Inferior parietal cortex (tissue), 1 donor: ENCODE data around the gene CA11.
A peak's percentile ranks its signal among the peaks of the same experiment; 100 is the strongest.
"Not testable (repeated sequence)": the region's sequence is repeated elsewhere in the genome, so short reads cannot be mapped to it uniquely, and the experiment has no call there.

ENCODE experiments used
- DNase-seq: peaks from one replicate; pipeline ENCODE4 v3.0.0-alpha.2; 2016; ENCODE audit errors: extremely low spot score

The CA11 gene

DNA sequence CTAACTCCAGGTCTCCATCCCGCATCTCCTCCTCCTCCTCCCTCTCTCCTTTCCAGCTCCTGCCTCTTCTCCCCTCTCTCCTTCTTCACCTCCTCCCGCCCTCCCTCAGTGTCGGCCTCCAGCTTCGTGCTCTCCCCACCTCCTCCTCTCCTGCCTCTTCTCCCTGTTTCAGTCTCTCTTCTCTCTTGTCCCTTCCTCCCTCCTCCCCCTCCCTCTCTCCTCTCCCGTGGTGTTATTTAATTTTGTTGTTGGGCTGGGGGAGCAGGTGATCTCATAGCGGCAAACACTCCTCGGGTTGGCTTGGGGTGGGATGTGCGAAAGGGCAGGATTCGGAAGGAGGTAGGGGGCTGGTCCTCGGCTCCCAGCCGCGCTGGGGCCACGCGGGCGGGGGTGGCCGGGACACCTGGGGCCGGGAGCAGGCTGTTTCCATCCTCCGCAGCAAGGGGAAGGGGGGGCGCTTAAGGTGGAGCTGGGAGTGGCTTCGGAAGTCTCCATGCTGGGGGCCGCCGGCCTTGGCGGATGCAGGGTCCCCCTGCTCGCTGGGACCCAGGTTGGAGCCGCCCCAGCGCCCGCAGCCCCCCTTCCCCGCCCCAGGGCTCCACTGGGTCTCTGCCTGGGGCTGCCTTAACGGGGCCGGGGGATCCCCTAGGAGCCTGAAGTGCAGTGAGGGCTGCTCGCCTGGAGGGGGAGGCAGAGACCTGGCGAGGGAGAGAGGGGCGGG, at the start of gene CA11:
Gene CA11, minus strand, starts transcription at position 187 of the 721 bp plus-strand sequence. CDS start 555 bp downstream, outside the sequence.
- DNase-seq = peak; percentile 87

DNA sequence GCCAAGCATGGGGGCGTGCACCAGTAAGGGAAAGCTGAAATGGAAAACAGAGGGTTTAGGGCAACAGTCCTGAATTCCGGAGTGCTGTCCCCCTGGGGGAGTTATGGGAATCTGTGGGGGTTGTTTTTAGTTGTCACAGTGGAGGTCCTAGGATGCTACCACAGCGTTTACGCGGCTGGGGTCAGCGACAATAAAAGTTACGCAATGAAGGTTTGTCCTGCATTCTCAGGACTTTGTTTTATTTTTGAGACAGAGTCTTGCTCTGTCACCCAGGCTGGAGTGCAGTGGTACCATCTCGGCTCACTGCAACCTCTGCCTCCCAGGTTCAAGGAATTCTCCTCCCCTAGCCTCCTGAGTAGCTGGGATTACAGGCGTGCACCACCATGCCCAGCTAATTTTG, 47.6 kb upstream of the CA11 start:
- not testable (repeated sequence) for DNase-seq

DNA sequence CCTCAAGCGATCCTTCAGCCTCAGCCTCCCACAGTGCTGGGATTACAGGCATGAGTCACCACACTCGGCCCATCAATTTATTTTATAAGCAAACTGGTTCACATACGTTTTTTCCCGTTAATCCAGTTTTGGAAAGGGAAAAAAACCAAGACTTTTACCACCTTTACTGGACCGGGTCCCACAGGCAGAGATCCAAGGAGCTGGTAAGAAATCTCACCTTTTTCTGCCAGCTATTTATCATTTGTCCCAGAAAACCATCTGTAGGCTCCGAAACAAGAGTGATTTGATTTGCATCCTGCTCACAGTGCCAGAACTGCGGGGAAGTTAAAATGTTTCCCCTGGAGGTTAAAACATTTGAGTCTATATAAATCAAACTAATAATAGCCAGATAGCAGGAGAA, 43.5 kb upstream of the CA11 start:
- peak; percentile 43 for DNase-seq

DNA sequence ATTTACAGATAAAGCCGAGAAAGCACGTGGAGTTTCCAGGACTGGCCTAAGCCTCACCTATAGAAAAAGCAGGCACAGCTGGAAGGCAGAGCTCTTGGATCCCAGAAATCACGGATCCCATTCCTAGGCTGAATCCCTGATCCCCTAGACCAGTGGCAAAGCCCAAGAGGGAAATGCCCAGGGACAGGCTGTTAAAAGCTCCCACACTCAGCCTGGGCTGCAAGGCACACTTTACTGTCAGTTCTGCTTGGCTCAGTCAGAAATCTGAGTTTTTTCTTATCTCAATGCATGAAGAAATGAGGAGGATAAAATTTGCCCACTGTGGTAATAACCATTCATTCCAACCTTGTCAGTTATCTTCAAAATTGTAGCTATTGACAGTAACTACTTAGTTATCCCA, 41.8 kb upstream of the CA11 start:
- DNase-seq = no peak

DNA sequence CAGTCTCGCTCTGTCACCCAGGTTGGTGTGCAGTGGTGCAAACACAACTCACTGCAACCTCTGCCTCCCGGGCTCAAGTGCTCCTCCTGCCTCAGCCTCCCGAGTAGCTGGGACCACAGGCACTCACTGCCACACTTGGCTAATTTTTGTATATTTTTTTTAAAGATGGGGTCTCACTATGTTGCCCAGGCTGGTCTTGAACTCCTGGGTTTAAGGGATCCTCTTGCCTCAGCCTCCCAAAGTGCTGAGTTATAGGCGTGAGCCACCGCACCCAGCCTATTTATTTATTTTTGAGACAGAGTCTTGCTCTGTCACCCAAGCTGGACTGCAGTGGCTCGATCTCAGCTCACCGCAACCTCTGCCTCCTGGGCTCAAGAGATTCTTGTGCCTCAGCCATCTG, 40.6 kb upstream of the CA11 start:
- DNase-seq = not testable (repeated sequence)

DNA sequence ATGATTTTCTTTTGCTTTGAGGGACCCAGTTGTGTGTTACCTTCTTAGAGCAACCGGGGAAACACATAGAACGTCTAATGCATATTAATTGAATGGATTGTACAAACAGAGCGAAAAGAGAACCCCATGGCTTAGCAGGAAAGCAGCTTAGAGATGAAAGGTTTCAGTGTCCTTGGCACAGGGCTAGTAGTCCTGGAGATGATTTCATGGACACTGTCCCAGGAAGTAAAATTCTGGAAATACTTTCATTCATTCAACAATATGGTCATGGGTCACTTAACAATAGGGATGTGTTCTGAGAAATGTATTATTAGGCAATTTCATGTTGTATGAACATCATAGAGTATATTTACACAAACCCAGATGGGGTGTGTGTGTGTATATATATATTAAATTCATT, 40.1 kb upstream of the CA11 start:
- no peak for DNase-seq

DNA sequence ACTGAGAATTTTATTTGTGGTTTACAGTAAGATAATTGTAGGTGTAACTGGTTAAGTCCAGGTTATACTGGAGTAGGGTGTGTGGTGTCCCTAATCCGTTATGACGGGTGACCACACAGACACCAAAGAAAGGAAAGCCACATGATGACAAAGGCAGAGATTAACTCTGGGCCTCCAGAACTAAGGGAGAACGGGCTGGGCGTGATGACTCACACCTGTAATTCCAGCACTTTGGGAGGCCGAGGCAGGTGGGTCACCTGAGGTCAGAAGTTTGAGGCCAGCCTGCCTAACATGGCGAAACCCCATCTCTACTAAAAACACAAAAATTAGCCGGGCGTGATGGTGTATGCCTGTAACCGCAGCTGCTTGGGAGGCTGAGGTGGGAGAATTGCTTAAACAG, 39.6 kb upstream of the CA11 start:
- no peak for DNase-seq

DNA sequence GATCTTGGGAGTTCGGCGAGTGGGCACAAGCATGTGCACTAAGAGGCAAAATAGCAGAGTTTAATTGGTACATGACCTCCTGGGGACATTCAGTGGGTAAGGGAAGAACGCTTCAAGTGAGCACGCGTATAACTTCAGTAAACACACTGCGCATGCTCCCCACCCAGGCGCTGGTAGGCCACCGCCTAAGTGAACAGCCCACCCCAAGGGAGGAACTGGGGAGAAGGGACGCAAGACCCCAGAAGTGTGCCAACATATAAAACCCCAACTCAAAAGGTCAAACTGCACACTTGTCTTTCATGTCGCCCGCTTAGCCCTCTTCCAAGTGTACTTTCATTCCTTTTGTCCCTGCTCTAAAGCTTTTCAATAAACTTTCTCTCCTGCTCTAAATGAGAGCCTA, 37.4 kb upstream of the CA11 start:
- peak; percentile 58 for DNase-seq

DNA sequence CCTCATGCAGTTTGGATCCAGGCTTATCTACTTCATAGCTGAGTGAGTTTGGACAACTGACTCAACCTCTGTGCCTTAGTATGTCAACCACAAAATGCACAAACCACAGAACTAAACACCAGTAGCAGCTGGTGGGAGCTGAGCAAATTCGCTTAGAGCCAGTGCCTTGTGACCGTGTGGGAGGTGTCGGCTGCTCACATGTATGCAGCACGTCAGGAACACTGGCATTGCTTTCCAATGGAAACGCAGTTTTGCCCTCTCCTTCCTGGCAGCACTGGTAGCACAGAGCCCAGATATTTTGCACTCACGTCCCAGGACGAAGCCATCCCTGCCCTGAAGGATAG, 35.1 kb upstream of the CA11 start:
- DNase-seq = peak; percentile 69

DNA sequence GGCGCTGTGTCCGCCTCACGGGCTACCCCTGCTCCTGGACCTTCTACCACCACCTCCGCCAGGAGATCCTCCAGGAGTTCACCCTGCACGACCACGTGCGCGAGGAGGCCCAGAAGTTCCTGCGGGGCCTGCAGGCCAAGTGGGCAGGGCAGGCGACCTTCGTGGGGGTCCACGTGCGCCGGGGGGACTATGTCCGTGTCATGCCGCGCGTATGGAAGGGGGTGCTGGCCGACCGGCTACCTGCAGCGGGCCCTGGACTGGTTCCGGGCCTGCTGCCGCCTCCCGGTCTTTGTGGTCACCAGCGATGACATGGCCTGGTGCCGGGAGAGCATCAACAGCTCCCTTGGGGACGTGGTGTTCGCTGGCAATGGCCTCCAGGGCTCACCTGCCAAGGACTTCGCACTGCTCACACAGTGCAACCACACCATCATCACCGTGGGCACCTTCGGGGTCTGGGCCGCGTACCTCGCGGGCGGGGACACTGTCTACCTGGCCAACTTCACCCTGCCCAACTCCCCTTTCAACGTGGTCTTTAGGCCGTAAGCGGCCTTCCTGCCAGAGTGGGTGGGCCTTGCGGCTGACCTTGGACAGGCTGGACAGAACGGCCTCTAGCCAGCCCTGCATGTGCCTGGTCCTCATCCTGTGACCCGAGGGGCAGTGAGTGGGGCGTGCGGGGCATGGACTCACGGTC, 34.6 kb upstream of the CA11 start:
- no peak for DNase-seq

DNA sequence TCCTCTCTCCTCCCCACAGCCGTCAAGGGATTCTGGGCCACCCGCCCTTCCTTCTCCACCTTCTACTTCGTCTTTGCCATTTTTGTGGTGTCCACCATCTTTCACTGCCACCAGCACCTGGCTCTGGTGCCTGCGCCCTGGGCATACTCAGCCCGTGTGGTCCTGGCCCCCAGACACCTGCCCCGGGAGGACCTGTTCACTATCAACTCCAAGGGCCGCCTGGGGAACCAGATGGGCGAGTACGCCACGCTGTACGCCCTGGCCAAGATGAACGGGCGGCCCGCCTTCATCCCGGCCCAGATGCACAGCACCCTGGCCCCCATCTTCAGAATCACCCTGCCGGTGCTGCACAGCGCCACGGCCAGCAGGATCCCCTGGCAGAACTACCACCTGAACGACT, 34.0 kb upstream of the CA11 start:
- not testable (repeated sequence) for DNase-seq

DNA sequence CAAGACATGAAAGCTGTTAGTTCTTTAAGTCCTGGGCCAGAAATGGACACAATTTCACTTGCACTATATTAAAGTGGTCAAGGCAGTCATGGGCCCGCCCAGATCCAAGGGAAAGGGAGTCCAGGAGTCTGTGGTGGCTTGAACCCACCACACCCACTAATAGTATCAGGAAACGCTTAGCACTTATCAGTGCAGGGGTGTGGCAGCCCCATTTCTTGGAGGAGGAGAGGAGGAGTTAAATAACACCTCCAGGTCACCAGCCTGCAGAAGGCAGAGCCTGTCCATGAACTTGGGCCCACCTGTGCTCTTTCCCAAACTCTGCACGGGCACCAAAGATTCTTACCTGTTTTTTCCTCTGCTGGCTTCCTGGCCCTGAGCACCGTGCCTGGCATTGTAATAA, 32.2 kb upstream of the CA11 start:
- DNase-seq = no peak

DNA sequence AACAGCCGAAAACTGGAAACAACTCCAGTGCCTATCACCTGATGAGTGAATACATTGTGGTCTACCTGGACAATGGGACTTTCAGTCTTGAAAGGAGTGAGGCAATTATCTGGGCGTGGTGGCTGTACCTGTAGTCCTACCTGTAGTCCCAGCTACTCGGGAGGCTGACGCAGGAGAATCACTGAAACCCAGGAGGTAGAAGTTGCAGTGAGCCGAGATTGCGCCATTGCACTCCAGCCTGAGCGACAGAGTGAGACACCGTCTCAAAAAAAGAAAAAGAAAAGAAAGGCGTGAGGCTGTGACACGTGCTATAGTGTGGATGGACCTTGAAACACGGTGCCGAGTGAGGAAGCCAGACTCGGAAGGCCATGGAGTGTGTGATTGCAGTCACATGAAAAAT, 30.9 kb upstream of the CA11 start:
- no peak for DNase-seq

DNA sequence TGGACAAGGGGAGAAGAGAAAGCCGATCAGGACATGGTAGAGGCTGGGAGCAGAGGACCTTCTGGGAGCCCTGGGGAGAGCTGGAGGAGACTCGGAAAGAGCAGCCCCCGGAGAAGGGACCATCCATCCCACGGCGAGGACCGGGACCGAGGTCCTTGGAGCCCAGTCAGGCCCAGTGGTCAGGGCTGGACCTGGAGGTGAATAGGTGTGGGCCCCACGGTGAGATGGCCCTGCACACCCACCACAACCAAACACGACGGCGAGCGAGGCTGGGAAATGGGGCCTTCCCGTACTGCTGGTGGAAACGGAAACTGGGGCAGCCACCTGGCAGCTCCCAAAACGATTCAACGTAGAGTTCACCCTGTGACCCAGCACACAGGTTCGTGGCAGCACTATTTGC, 30.5 kb upstream of the CA11 start:
- DNase-seq = no peak

DNA sequence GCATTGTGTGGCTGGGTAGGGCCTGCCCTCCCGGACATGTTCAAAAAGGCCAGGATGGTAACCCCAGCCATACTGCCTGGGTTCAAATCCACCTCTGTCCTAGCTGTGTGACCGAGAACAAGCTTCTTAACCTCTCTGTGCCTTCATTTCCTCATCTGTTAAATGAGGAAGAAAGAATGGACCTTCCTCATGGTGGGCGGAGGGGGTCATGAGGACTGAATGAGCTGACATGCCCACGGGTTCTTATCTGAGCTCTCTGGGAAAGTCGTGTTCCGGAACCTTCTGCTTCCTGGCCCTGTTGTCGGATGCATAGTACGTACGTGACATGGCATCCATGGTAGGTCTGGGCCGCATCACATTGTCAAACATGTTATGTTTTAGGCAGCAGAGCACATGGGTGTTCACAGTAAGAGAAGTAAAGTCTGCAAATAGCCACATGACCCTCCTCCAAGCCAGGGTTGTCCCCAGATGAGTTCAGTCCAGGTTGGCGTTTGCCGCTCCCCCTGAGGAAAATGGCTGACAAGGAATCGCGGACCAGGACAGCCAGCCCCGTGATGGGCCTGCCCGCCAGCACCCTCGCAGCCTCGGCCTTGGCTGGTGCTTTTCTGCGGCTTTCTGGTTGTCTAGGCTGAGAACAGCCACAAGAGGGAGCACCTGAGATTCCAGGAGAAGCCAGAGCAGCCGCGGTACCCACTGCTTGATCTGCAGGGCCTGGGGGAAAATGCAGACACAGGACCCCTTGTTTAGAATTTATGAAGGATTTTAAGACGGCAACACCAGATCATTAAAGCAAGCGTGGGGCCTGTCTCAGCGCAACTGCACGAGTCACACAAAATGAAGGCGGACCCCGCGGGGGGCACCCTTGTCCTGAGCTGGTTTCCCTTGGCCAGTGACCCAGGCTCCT, 29.2 kb upstream of the CA11 start:
- peak; percentile 93 for DNase-seq

DNA sequence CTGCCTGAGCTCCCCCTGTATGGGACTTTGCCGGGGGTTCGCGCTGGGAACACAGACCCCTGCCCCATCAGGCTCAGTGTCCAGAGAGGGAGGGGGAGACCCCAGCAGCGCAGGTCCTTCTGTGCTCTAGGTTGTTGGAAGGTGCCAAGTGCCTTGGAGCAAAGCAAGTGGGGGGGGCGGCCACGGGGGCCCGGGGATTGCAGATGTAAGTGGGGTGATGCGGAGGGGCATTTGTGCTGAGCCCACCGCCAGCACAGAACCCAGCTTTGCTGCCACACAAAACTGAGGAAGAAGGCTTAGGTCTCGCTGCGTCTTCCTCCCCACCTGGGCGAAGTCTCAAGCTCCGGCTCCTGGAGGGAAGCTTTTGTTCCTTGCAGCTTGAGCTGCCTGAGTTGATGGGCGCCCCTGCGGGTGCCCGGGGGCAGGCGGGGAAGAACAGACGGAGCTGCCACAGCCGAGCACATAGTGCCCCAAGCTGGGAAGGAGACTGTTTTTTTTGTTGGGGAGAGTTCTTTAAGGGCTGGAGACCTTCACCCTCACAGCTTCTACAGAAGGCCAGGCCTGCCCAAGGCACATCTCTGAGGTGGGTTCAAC, 28.3 kb upstream of the CA11 start:
- no peak for DNase-seq

DNA sequence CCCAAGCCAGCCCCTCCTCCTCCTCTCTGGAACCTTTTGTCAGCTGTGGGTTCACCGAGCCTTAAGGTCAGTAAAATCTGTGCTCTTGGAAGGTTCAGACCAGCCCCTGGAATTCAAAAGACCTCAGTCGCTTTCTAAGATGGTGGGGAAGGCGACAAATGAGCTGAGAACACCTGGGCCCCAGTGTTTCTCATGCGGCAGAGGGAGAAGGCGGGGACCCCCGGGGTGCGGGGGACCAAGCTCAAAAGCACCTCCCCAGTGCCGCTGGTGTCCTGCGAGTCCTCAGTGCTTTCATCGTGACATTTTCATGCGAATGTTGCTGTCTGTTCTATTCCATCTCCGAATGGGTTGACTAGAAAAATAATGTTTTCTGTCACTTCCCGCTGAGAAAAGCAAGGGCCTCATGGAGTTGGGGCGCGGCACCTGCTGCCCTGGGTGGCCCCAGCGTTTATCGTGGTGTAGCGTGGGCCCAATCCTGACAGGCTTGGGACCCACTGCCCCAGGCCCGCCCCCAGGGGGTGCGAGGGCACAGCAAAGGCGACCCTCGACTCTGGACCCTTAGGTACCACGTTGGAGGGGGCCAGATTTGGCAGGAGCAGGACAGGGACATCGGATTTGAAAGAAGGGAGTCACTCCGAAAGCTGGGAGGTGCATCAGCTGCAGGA, 27.6 kb upstream of the CA11 start:
- no peak for DNase-seq

DNA sequence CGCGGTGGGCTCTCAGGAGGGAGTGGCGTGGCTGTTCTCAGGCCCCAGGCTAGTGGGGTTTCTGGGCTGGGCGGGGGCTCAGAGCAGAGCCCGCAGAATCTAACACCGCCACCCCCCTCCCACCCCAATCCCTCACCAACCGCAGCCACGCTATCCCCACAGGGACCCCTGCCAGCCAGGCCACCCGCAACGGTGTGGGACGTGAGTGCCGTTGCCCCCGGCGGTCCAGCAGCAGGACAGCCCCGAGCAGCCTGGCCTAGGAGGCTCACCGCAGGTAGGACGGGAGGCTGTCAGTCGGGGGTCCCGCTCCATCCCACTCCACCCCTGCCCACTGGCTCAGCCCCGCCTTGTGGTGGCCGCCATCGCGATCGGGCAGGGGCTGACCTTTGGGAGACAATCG, 27.0 kb upstream of the CA11 start, which contains the start of gene NTN5:
Gene NTN5, minus strand, starts transcription at position 24 of the 400 bp plus-strand sequence. CDS start 2,031 bp downstream, outside the sequence.
- DNase-seq = no peak

DNA sequence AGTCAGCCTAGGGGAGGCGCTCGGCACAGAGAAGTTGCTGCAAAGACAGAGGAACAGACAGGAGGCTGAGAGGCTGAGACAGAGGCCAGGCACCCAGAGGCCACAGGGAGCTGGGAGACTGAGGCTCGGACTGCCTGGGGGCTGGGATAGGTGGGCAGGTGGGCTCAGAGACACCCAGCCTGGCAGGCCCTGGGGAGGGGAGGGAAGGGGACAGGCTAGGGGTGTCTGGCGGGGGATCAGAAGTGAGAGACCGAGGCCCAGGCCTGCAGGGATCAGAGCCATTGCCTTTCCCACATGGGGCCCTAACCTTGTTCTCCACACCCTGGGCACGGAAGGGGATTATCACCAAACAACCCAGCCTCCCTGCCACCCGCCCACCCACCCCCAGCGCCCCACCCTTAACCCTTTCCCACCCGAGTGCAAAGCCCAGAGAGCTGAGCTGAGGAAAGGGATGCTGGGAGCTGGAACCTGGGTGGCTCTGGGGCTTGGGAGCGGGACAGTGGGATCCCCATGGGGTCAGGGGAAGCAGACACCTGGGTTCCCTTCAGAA, 25.5 kb upstream of the CA11 start:
- DNase-seq = no peak

DNA sequence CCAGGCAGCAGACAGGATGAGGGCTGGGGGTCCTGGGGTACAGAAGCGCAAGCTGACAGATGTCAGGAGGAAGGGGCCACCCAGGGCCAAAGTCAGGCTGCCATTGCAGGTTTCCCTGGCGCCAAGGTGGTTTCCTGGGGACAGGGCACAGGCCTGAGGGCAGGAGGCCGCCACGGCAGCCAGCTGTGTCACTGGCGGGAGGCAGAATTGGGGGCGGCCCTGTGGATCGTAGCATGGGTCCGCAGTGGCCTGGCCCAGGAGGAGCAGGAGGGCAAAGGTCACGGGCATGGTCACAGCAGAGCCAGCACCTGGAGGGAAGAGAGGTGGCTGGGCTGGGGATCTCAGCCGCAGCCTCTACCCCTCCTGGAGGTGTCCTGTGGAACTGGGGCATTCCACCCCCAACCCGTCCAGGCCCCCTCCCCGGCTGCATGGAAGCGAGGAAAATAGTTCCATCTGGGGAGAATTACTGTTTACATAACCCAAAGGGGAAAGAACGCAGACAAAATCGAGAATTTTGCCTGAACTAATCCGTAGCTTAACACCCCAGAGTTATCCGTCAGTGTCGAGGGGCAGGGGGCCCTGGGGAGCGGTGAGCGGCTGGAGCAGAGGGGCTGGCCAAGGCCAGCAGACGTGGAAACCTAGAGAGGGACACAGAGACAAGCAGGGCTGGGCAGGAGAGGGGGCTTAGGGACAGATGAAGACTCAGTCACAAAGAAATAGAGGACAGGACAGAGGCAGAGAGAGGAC, 24.9 kb upstream of the CA11 start:
- no peak for DNase-seq
